HEK293 (cell line): ENCODE results near the gene PLK5.

Experiments
- BCL11B ChIP-seq: fragments of 450-650 bp; formaldehyde crosslinking; IDR thresholded peaks from 2 replicates; pipeline ENCODE4 v1.5.1; 2016; ENCODE audit warnings: low read depth, missing biosample characterization, missing genetic modification characterization
- FEZF1 ChIP-seq: fragments of 450-650 bp; formaldehyde crosslinking; IDR thresholded peaks from 2 replicates; pipeline ENCODE4 v1.5.1; 2016; ENCODE audit warnings: missing biosample characterization, missing genetic modification characterization
- GLIS1 ChIP-seq: fragments of 450-650 bp; formaldehyde crosslinking; IDR thresholded peaks from 2 replicates; pipeline ENCODE4 v1.5.1; 2016; ENCODE audit warnings: missing biosample characterization, missing genetic modification characterization
- HOXC10 ChIP-seq: sonication (generic); formaldehyde crosslinking; IDR thresholded peaks from 2 replicates; pipeline ENCODE4 v1.8.1; 2023; ENCODE audit warnings: mild to moderate bottlenecking, missing genetic modification reagents
- KLF10 ChIP-seq: fragments of 450-650 bp; IDR thresholded peaks from 2 replicates; pipeline ENCODE4 v1.5.1; 2018; ENCODE audit warnings: missing biosample characterization, mild to moderate bottlenecking, missing genetic modification characterization
- MEIS1 ChIP-seq: sonication (generic); formaldehyde crosslinking; IDR thresholded peaks from 2 replicates; pipeline ENCODE4 v1.8.1; 2022; ENCODE audit warnings: missing genetic modification reagents, mild to moderate bottlenecking, borderline replicate concordance
- SP2 ChIP-seq: fragments of 450-650 bp; formaldehyde crosslinking; IDR thresholded peaks from 2 replicates; pipeline ENCODE4 v1.5.1; 2016; ENCODE audit warnings: missing biosample characterization, missing genetic modification characterization
- WT1 ChIP-seq: fragments of 450-650 bp; formaldehyde crosslinking; IDR thresholded peaks from 2 replicates; pipeline ENCODE4 v1.5.1; 2016; ENCODE audit warnings: missing biosample characterization, missing genetic modification characterization
- ZNF211 ChIP-seq: fragments of 450-650 bp; formaldehyde crosslinking; IDR thresholded peaks from 2 replicates; pipeline ENCODE4 v1.5.1; 2016; ENCODE audit warnings: low read depth, missing biosample characterization, missing genetic modification characterization
- ZNF324 ChIP-seq: fragments of 450-650 bp; formaldehyde crosslinking; IDR thresholded peaks from 2 replicates; pipeline ENCODE4 v1.5.1; 2016; ENCODE audit warnings: missing biosample characterization, missing genetic modification characterization
- ZNF350 ChIP-seq: fragments of 450-650 bp; formaldehyde crosslinking; IDR thresholded peaks from 2 replicates; pipeline ENCODE4 v1.5.0; 2017; ENCODE audit warnings: missing biosample characterization, mild to moderate bottlenecking, missing genetic modification characterization
- ZNF354C ChIP-seq: fragments of 450-650 bp; formaldehyde crosslinking; IDR thresholded peaks from 2 replicates; pipeline ENCODE4 v1.5.1; 2016; ENCODE audit warnings: missing biosample characterization, missing genetic modification characterization, low read depth, borderline replicate concordance
- ZNF426 ChIP-seq: fragments of 450-650 bp; formaldehyde crosslinking; IDR thresholded peaks from 2 replicates; pipeline ENCODE4 v1.5.1; 2017; ENCODE audit warnings: missing biosample characterization, missing genetic modification characterization, mild to moderate bottlenecking, inconsistent platforms, moderate library complexity
- ZNF473 ChIP-seq: fragments of 450-650 bp; formaldehyde crosslinking; IDR thresholded peaks from 2 replicates; pipeline ENCODE4 v1.5.1; 2017; ENCODE audit warnings: missing biosample characterization, missing genetic modification characterization
- ZNF623 ChIP-seq: fragments of 450-650 bp; formaldehyde crosslinking; IDR thresholded peaks from 2 replicates; pipeline ENCODE4 v1.5.1; 2016; ENCODE audit warnings: missing biosample characterization, missing genetic modification characterization
- ZNF624 ChIP-seq: fragments of 450-650 bp; formaldehyde crosslinking; IDR thresholded peaks from 2 replicates; pipeline ENCODE4 v1.5.1; 2017; ENCODE audit warnings: missing biosample characterization, missing genetic modification characterization
- ZSCAN30 ChIP-seq: fragments of 450-650 bp; IDR thresholded peaks from 2 replicates; pipeline ENCODE4 v1.5.1; 2018; ENCODE audit warnings: missing biosample characterization, mild to moderate bottlenecking, missing genetic modification characterization, moderate library complexity
- ZXDB ChIP-seq: fragments of 450-650 bp; formaldehyde crosslinking; IDR thresholded peaks from 2 replicates; pipeline ENCODE4 v1.5.1; 2016; ENCODE audit warnings: missing biosample characterization, missing genetic modification characterization
- TF ChIP-seq, protein P1 (sequence below): fragments of 450-650 bp; formaldehyde crosslinking; IDR thresholded peaks from 2 replicates; pipeline ENCODE4 v1.5.1; 2016; ENCODE audit warnings: missing biosample characterization, missing genetic modification characterization, low read depth
- TF ChIP-seq, protein P2 (sequence below): fragments of 450-650 bp; formaldehyde crosslinking; IDR thresholded peaks from 2 replicates; pipeline ENCODE4 v1.5.1; 2016; ENCODE audit warnings: missing biosample characterization, missing genetic modification characterization, low read depth
- TF ChIP-seq, protein P3 (sequence below): fragments of 450-650 bp; formaldehyde crosslinking; IDR thresholded peaks from 2 replicates; pipeline ENCODE4 v1.5.1; 2016; ENCODE audit warnings: missing biosample characterization, missing genetic modification characterization
- TF ChIP-seq, protein P4 (sequence below): fragments of 450-650 bp; formaldehyde crosslinking; IDR thresholded peaks from 2 replicates; pipeline ENCODE4 v1.5.1; 2016; ENCODE audit warnings: missing biosample characterization, missing genetic modification characterization
- TF ChIP-seq, protein P5 (sequence below): fragments of 450-650 bp; formaldehyde crosslinking; IDR thresholded peaks from 2 replicates; pipeline ENCODE4 v1.5.1; 2016; ENCODE audit warnings: missing biosample characterization, missing genetic modification characterization, borderline replicate concordance

Gene PLK5

DNA sequence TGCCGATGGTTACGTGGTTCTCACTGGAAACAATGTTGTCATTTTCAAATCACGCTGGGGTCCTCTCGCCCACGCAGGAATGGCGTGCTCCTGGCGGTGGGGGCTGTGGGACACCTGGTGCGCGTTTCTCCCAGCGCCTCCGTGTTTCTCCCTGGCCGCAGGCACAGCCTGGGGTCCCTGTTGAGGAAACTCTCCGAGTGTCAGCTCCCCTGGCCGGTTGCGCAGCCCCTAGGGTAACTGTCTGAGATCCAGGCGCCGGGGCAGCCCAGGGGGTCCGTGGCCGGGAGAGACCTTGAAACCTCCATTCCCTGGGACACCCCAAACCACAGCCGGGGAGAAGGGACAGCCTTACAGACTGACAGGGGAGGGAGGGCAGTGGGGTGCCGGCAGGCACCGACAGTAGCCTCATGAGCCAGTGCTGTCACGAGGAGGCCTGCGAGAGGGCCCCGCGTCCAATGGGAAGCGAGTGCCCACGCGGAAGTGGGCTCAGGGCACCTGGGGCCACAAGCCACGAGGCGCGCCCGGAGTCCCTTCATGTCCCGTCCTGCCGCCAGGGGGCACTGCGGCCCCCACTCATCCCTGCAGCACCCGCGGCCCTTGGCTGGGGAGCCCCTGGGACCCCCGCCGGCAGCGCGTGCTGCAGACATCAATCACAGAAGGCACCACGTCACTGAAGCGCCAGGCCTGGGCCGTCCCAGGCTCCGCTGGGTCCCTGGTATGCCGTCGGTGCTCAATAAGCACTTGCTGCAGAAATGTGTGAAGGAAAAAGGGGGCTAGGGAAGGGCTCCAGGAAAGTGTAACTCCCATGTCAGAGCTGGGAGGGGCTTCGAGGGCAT is 20.6 kb upstream of the PLK5 start (continued):
- TF ChIP-seq ZNF473 (tag by site-specific recombination), result no peak
- peak; percentile 59 for TF ChIP-seq SP2 (tag by site-specific recombination)
- 0 out of 2 replicates have a peak, but pooled peaks have one; percentile 40 for TF ChIP-seq ZNF324 (tag by site-specific recombination)
- peak; percentile 58 for TF ChIP-seq WT1 (tag by site-specific recombination)
- TF ChIP-seq BCL11B, result peak; percentile 68; the same call in 1 of the 2 replicates
- no peak for TF ChIP-seq ZNF354C (tag by site-specific recombination)
- peak; percentile 11; the same call in 1 of the 2 replicates for TF ChIP-seq FEZF1 (tag by site-specific recombination)
- no peak for TF ChIP-seq ZNF623 (tag by site-specific recombination)
- TF ChIP-seq, protein P1, sequence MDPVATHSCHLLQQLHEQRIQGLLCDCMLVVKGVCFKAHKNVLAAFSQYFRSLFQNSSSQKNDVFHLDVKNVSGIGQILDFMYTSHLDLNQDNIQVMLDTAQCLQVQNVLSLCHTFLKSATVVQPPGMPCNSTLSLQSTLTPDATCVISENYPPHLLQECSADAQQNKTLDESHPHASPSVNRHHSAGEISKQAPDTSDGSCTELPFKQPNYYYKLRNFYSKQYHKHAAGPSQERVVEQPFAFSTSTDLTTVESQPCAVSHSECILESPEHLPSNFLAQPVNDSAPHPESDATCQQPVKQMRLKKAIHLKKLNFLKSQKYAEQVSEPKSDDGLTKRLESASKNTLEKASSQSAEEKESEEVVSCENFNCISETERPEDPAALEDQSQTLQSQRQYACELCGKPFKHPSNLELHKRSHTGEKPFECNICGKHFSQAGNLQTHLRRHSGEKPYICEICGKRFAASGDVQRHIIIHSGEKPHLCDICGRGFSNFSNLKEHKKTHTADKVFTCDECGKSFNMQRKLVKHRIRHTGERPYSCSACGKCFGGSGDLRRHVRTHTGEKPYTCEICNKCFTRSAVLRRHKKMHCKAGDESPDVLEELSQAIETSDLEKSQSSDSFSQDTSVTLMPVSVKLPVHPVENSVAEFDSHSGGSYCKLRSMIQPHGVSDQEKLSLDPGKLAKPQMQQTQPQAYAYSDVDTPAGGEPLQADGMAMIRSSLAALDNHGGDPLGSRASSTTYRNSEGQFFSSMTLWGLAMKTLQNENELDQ (tag by site-specific recombination), result no peak
- peak; percentile 84 for TF ChIP-seq ZXDB (tag by site-specific recombination)
- no peak for TF ChIP-seq ZNF426 (tag by site-specific recombination)
- no peak for TF ChIP-seq HOXC10
- TF ChIP-seq ZNF211 (tag by site-specific recombination), result no peak
- TF ChIP-seq, protein P2, sequence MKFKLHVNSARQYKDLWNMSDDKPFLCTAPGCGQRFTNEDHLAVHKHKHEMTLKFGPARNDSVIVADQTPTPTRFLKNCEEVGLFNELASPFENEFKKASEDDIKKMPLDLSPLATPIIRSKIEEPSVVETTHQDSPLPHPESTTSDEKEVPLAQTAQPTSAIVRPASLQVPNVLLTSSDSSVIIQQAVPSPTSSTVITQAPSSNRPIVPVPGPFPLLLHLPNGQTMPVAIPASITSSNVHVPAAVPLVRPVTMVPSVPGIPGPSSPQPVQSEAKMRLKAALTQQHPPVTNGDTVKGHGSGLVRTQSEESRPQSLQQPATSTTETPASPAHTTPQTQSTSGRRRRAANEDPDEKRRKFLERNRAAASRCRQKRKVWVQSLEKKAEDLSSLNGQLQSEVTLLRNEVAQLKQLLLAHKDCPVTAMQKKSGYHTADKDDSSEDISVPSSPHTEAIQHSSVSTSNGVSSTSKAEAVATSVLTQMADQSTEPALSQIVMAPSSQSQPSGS (tag by site-specific recombination), result no peak
- TF ChIP-seq GLIS1 (tag by site-specific recombination), result peak; percentile 92
- TF ChIP-seq, protein P3, sequence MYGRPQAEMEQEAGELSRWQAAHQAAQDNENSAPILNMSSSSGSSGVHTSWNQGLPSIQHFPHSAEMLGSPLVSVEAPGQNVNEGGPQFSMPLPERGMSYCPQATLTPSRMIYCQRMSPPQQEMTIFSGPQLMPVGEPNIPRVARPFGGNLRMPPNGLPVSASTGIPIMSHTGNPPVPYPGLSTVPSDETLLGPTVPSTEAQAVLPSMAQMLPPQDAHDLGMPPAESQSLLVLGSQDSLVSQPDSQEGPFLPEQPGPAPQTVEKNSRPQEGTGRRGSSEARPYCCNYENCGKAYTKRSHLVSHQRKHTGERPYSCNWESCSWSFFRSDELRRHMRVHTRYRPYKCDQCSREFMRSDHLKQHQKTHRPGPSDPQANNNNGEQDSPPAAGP (tag by site-specific recombination), result peak; percentile 72
- TF ChIP-seq, protein P4, sequence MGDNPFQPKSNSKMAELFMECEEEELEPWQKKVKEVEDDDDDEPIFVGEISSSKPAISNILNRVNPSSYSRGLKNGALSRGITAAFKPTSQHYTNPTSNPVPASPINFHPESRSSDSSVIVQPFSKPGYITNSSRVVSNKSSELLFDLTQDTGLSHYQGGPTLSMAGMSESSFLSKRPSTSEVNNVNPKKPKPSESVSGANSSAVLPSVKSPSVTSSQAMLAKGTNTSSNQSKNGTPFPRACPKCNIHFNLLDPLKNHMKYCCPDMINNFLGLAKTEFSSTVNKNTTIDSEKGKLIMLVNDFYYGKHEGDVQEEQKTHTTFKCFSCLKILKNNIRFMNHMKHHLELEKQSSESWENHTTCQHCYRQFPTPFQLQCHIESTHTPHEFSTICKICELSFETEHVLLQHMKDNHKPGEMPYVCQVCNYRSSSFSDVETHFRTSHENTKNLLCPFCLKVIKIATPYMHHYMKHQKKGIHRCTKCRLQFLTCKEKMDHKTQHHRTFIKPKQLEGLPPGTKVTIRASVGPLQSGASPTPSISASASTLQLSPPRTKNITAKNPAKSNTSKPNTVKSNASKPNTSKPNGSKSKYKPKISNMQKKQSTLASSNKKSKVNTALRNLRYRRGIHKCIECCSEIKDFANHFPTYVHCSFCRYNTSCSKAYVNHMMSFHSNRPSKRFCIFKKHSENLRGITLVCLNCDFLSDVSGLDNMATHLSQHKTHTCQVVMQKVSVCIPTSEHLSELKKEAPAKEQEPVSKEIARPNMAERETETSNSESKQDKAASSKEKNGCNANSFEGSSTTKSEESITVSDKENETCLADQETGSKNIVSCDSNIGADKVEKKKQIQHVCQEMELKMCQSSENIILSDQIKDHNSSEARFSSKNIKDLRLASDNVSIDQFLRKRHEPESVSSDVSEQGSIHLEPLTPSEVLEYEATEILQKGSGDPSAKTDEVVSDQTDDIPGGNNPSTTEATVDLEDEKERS (tag by site-specific recombination), result no peak
- TF ChIP-seq ZSCAN30, result peak; percentile 88
- no peak for TF ChIP-seq MEIS1 (CRISPR knock-in tag)
- TF ChIP-seq, protein P5, sequence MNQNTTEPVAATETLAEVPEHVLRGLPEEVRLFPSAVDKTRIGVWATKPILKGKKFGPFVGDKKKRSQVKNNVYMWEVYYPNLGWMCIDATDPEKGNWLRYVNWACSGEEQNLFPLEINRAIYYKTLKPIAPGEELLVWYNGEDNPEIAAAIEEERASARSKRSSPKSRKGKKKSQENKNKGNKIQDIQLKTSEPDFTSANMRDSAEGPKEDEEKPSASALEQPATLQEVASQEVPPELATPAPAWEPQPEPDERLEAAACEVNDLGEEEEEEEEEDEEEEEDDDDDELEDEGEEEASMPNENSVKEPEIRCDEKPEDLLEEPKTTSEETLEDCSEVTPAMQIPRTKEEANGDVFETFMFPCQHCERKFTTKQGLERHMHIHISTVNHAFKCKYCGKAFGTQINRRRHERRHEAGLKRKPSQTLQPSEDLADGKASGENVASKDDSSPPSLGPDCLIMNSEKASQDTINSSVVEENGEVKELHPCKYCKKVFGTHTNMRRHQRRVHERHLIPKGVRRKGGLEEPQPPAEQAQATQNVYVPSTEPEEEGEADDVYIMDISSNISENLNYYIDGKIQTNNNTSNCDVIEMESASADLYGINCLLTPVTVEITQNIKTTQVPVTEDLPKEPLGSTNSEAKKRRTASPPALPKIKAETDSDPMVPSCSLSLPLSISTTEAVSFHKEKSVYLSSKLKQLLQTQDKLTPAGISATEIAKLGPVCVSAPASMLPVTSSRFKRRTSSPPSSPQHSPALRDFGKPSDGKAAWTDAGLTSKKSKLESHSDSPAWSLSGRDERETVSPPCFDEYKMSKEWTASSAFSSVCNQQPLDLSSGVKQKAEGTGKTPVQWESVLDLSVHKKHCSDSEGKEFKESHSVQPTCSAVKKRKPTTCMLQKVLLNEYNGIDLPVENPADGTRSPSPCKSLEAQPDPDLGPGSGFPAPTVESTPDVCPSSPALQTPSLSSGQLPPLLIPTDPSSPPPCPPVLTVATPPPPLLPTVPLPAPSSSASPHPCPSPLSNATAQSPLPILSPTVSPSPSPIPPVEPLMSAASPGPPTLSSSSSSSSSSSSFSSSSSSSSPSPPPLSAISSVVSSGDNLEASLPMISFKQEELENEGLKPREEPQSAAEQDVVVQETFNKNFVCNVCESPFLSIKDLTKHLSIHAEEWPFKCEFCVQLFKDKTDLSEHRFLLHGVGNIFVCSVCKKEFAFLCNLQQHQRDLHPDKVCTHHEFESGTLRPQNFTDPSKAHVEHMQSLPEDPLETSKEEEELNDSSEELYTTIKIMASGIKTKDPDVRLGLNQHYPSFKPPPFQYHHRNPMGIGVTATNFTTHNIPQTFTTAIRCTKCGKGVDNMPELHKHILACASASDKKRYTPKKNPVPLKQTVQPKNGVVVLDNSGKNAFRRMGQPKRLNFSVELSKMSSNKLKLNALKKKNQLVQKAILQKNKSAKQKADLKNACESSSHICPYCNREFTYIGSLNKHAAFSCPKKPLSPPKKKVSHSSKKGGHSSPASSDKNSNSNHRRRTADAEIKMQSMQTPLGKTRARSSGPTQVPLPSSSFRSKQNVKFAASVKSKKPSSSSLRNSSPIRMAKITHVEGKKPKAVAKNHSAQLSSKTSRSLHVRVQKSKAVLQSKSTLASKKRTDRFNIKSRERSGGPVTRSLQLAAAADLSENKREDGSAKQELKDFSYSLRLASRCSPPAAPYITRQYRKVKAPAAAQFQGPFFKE (tag by site-specific recombination), result no peak
- TF ChIP-seq ZNF624 (tag by site-specific recombination), result no peak
- TF ChIP-seq ZNF350, result no peak
- 0 out of 2 replicates have a peak, but pooled peaks have one; percentile 21 for TF ChIP-seq KLF10 (tag by site-specific recombination)
